ENCODE data around the gene SESN3. TPM values are rescaled to one million over a fixed set of nuclear protein-coding genes. Genes with fewer than 3 reads are reported as not detected.

The SESN3 gene
- total RNA-seq, 1 experiment from 2014 or later, result 6.3 TPM

DNA sequence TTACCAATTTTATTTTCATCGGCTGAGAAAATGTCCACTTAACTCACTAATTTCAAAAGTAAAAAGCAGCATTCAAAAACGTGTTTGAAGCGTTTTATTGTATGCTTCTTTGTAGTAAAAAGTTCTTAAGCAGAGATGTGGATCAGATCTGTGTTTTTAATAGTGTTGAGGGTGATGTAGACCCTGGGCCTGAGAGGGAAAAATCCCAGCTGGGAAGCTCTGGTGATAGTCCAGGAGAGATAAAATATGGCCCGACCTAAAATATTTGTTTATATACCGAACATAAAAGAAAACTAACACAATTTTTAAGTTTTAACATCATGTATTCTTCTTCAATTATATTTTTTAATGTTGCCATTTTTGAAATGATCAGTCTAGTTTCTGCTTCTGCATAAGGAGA lies 35.2 kb downstream of the SESN3 start:
- no TSS peak for BruUV-seq (replicated peaks)
- no peaks in the 10 kb centered on the region for H3K4me1 Mint-ChIP-seq (ENCODE audit: insufficient read depth, unreplicated experiment)
- ChIA-PET CTCF (no interaction called here), POLR2A (interaction anchor here (0.7 kb wide), 1 partner anchor 22 kb away, joined by 3 read pairs; no protein-coding TSS in a partner anchor)
- no peak for DNase-seq (ENCODE audit: unreplicated experiment)
- TF ChIP-seq, protein P1, sequence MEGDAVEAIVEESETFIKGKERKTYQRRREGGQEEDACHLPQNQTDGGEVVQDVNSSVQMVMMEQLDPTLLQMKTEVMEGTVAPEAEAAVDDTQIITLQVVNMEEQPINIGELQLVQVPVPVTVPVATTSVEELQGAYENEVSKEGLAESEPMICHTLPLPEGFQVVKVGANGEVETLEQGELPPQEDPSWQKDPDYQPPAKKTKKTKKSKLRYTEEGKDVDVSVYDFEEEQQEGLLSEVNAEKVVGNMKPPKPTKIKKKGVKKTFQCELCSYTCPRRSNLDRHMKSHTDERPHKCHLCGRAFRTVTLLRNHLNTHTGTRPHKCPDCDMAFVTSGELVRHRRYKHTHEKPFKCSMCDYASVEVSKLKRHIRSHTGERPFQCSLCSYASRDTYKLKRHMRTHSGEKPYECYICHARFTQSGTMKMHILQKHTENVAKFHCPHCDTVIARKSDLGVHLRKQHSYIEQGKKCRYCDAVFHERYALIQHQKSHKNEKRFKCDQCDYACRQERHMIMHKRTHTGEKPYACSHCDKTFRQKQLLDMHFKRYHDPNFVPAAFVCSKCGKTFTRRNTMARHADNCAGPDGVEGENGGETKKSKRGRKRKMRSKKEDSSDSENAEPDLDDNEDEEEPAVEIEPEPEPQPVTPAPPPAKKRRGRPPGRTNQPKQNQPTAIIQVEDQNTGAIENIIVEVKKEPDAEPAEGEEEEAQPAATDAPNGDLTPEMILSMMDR (IDR thresholded peaks at IDR 0.05; ENCODE audit: unreplicated experiment), result no peak
- H3K27me3 Mint-ChIP-seq (ENCODE audit: insufficient read depth, unreplicated experiment), result no peaks in the 10 kb centered on the region
- peaks cover under 1% of the 10 kb centered on the region for H3K36me3 Mint-ChIP-seq (ENCODE audit: insufficient read depth, unreplicated experiment)
- H3K9me3 Mint-ChIP-seq (ENCODE audit: unreplicated experiment), result no peaks in the 10 kb centered on the region
- no peak overlapping the region for H3K27ac Mint-ChIP-seq (ENCODE audit: low read depth, unreplicated experiment)
- H3K4me3 Mint-ChIP-seq (ENCODE audit: unreplicated experiment), result no peak overlapping the region
- intact Hi-C loops (cut with micrococcal nuclease), result no loop called here

- Mint-ChIP-seq H3K4me3 (ENCODE audit: unreplicated experiment) (no peak overlapping the region), H3K27me3 (ENCODE audit: insufficient read depth, unreplicated experiment) (no peaks in the 10 kb centered on the region), H3K27ac (ENCODE audit: low read depth, unreplicated experiment) (no peak overlapping the region), H3K36me3 (ENCODE audit: insufficient read depth, unreplicated experiment) (peaks cover 14% of the 10 kb centered on the region), H3K9me3 (ENCODE audit: unreplicated experiment) (no peaks in the 10 kb centered on the region), H3K4me1 (ENCODE audit: insufficient read depth, unreplicated experiment) (no peaks in the 10 kb centered on the region)
- no TSS peak for BruUV-seq (replicated peaks)
- POLR2A ChIA-PET, result no interaction called here
- TF ChIP-seq, protein P1 (IDR thresholded peaks at IDR 0.05; ENCODE audit: unreplicated experiment), result no peak
- CTCF ChIA-PET, result no interaction called here
- intact Hi-C loops (cut with micrococcal nuclease), result no loop called here
- no peak for DNase-seq (ENCODE audit: unreplicated experiment)
Observed at GRCh38 chr11:95193541-95193940, 37.5 kb downstream of the SESN3 start.

GRCh38 chr11:95192717-95193116 lies 38.3 kb downstream of the SESN3 start:
- peaks cover 14% of the 10 kb centered on the region for H3K36me3 Mint-ChIP-seq (ENCODE audit: insufficient read depth, unreplicated experiment)
- H3K27me3 Mint-ChIP-seq (ENCODE audit: insufficient read depth, unreplicated experiment), result no peaks in the 10 kb centered on the region
- DNase-seq (ENCODE audit: unreplicated experiment), result no peak
- no peak overlapping the region for H3K4me3 Mint-ChIP-seq (ENCODE audit: unreplicated experiment)
- TF ChIP-seq, protein P1 (IDR thresholded peaks at IDR 0.05; ENCODE audit: unreplicated experiment), result no peak
- ChIA-PET CTCF (interaction anchor here (0.6 kb wide), 1 partner anchor 472 kb away, joined by 3 read pairs; no protein-coding TSS in a partner anchor), POLR2A (no interaction called here)
- H3K4me1 Mint-ChIP-seq (ENCODE audit: insufficient read depth, unreplicated experiment), result no peaks in the 10 kb centered on the region
- H3K27ac Mint-ChIP-seq (ENCODE audit: low read depth, unreplicated experiment), result no peak overlapping the region
- intact Hi-C loops (cut with micrococcal nuclease), result no loop called here
- no peaks in the 10 kb centered on the region for H3K9me3 Mint-ChIP-seq (ENCODE audit: unreplicated experiment)
- no TSS peak for BruUV-seq (replicated peaks)

DNA sequence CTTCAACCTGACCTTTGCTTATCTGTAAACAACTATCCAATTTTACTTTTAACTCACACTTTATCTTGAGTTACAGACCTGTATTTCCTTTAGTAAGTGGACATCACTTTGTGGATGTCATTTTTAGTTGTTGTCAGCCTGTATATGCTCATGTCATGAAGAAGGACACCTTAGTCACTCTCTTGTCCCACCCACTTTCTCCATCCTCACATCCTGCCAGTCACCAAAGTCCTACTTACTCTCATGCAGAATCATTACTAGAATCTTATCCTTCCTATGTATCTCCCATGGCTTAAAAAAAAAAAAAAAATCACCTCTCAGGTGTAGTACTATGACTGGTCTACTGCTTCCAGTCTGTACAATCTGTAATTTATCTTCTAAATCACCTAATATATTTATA lies 43.3 kb downstream of the SESN3 start:
- intact Hi-C loops (cut with micrococcal nuclease), result no loop called here
- H3K27me3 Mint-ChIP-seq (ENCODE audit: insufficient read depth, unreplicated experiment), result no peaks in the 10 kb centered on the region
- H3K27ac Mint-ChIP-seq (ENCODE audit: low read depth, unreplicated experiment), result no peak overlapping the region
- H3K9me3 Mint-ChIP-seq (ENCODE audit: unreplicated experiment), result no peaks in the 10 kb centered on the region
- no peak overlapping the region for H3K4me3 Mint-ChIP-seq (ENCODE audit: unreplicated experiment)
- peaks cover 26% of the 10 kb centered on the region for H3K36me3 Mint-ChIP-seq (ENCODE audit: insufficient read depth, unreplicated experiment)
- no peaks in the 10 kb centered on the region for H3K4me1 Mint-ChIP-seq (ENCODE audit: insufficient read depth, unreplicated experiment)
- CTCF ChIA-PET, result no interaction called here
- POLR2A ChIA-PET, result interaction anchor here (0.6 kb wide), 2 partner anchors 257 to 342 kb away, joined by 3 read pairs; no protein-coding TSS in a partner anchor
- DNase-seq (ENCODE audit: unreplicated experiment), result no peak
- TF ChIP-seq, protein P1 (IDR thresholded peaks at IDR 0.05; ENCODE audit: unreplicated experiment), result no peak
- no TSS peak for BruUV-seq (replicated peaks)
